Heart left ventricle (tissue), 13 donors: Measurements from ENCODE around the gene ALDH4A1.
"Not testable (repeated sequence)": the region's sequence is repeated elsewhere in the genome, so short reads cannot be mapped to it uniquely, and the experiment has no call there.

Experiments
- POLR2A ChIP-seq, 2 donors: fragments of 450-650 bp; IDR thresholded peaks; one replicate each; pipeline ENCODE4 v1.6.1; 2017; ENCODE audit warnings: antibody characterized with exemption in 2 of 2, mild to moderate bottlenecking in 2 of 2, moderate library complexity in 2 of 2
- TF ChIP-seq, protein P1 (sequence below), 12 donors: fragments of 200-600 bp; sonication (generic) in 4 of 12; IDR thresholded peaks; one replicate each; pipeline versions ENCODE4 v1.5.0 to v1.8.0; 2018 to 2022; ENCODE audit warnings: antibody characterized with exemption in 12 of 12, mild to moderate bottlenecking in 5 of 12
- donor health status: ischemic (EF 13 %, LVEDD 7.1; RV severe dilation, severe dysfunction).
- donor health status: DM: no; HTN: yes; CAD: no.
- donor health status: DM: no; HTN: no; CAD: no.
- donor health status: ischemic (EF 25% LVEDD 6.9; RV normal size, moderate dysfunction).
- donor health status: ischemic (EF 25% LVEDD 5.7; RV mildly dilated, moderate dysfunction).
- donor health status: ischemic (EF 35%, LVEDD 5.7; RV mildly dilated, moderate dysfunction).
- donor health status: nonischemic (EF 11% LVEDD 7.7; RV severe dilation, severe dysfunction).
- donor health status: DM: yes; HTN: yes; CAD: no.
- donor health status: PGD.
- donor health status: ischemic (EF 29% LVEDD 5.4; RV normal size, mild dysfunction).
- donor health status: nonischemic (EF 23%, LVEDD 6.1; RV moderate dilation, normal function).

DNA sequence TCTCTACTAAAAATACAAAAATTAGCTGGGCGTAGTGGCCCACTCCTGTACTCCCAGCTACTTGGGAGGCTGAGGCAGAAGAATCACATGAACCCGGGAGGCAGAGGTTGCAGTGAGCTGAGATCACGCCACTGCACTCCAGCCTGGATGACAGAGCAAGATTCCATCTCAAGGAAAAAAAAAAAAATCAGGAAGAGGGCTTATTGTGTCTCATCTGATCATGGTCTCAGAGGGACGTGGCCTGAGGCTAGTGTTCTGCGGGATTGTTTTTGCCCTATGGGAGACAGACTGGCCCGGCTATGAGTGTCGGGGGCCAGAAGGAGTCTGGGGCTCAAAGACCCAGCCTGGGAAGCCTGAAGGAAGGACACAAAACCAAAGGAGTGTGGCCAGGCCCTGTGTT, 10.5 kb downstream of the ALDH4A1 start:
- TF ChIP-seq, protein P1, sequence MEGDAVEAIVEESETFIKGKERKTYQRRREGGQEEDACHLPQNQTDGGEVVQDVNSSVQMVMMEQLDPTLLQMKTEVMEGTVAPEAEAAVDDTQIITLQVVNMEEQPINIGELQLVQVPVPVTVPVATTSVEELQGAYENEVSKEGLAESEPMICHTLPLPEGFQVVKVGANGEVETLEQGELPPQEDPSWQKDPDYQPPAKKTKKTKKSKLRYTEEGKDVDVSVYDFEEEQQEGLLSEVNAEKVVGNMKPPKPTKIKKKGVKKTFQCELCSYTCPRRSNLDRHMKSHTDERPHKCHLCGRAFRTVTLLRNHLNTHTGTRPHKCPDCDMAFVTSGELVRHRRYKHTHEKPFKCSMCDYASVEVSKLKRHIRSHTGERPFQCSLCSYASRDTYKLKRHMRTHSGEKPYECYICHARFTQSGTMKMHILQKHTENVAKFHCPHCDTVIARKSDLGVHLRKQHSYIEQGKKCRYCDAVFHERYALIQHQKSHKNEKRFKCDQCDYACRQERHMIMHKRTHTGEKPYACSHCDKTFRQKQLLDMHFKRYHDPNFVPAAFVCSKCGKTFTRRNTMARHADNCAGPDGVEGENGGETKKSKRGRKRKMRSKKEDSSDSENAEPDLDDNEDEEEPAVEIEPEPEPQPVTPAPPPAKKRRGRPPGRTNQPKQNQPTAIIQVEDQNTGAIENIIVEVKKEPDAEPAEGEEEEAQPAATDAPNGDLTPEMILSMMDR (IDR thresholded peaks at IDR 0.05) = not testable (repeated sequence)
- not testable (repeated sequence) for TF ChIP-seq POLR2A (IDR thresholded peaks at IDR 0.05)
